ENCODE measurements around the gene EHD4. TPM values are rescaled to one million over a fixed set of nuclear protein-coding genes. Genes with fewer than 3 reads are reported as not detected.

EHD4 gene
- polyA plus RNA-seq, 1 of the 3 experiments (the other 2 are of a cell fraction), result 17.5 TPM

DNA sequence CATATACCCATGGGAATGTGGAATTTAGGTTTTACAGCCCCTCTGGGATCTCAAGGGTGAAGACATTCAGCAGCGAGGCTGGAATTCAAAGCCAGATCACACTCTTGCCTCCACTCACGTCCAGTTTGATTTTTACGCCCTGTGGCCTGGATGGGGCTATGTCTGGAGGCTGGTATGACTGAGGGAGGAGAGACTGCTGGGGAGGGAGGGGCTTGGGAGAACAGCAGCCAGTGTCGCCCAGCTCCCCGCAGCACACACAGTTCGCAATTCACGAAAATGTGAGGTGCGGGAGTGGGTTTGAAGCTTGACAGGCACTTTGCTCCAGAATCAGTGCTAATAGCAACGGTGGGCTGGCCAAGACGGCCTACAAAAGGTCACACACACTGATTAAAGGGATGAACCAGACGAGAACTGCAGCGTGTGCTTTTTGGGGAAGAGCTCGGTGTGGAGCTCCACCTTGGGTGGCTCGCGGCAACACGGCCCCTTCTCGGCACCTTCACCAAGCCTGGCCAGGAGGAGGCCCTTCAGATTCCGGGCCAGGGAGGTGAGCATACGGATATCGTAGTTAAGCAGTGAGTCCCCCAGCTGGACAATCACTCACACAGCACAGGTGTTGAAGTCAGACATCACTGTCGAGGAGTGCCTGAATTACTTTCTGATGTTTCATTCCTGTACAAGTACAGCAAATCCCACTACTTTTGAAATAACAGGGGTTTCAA lies 16.4 kb downstream of the EHD4 start:
- 91% methylated on average over 21 of the region's 21 CpGs for WGBS (ENCODE audit: low lambda C conversion rate)
- no peak overlapping the region for H3K4me2 ChIP-seq
- H3K4me1 ChIP-seq (ENCODE audit: control insufficient read depth in 1 of 2, insufficient read depth in 2 of 2, low read depth in 1 of 2, low read length in 1 of 2), result peaks cover 0 to 4% of the 10 kb centered on the region in 2 experiments; a peak in 1 of 4 replicates
- H3K27me3 ChIP-seq (ENCODE audit: insufficient read depth), result no peaks in the 10 kb centered on the region
- no peaks in the 10 kb centered on the region for H3F3A ChIP-seq (replicated peaks; ENCODE audit: insufficient read depth)
- no peaks in the 10 kb centered on the region for H3K9me3 ChIP-seq
- no peak for DNase-seq
- H2AFZ ChIP-seq (ENCODE audit: low read depth), result no peak overlapping the region
- no peaks in the 10 kb centered on the region for H3K9me2 ChIP-seq
- no peak overlapping the region for H3K27ac ChIP-seq (ENCODE audit: low read depth in 2 of 2, low read length in 1 of 2)
- no peak for TF ChIP-seq FOXM1 (IDR thresholded peaks at IDR 0.05; ENCODE audit: low read depth)
- no peak for TF ChIP-seq GABPA (IDR thresholded peaks at IDR 0.05; ENCODE audit: low read depth)
- no peak for TF ChIP-seq YY1 (IDR thresholded peaks at IDR 0.05; ENCODE audit: low read depth)
- no peak for TF ChIP-seq FOSL2 (IDR thresholded peaks at IDR 0.05; ENCODE audit: borderline replicate concordance, low read depth)
- no peak for TF ChIP-seq RCOR1 (IDR thresholded peaks at IDR 0.05; ENCODE audit: low read length)
- TF ChIP-seq SIN3A (IDR thresholded peaks at IDR 0.05; ENCODE audit: borderline replicate concordance, low read depth, low read length), result no peak
- TF ChIP-seq FOXJ3 (CRISPR knock-in tag; IDR thresholded peaks at IDR 0.05), result no peak
- no peak for TF ChIP-seq MXI1 (IDR thresholded peaks at IDR 0.05; ENCODE audit: low read depth, low read length)
- TF ChIP-seq, protein P1, sequence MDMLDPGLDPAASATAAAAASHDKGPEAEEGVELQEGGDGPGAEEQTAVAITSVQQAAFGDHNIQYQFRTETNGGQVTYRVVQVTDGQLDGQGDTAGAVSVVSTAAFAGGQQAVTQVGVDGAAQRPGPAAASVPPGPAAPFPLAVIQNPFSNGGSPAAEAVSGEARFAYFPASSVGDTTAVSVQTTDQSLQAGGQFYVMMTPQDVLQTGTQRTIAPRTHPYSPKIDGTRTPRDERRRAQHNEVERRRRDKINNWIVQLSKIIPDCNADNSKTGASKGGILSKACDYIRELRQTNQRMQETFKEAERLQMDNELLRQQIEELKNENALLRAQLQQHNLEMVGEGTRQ (IDR thresholded peaks at IDR 0.05; ENCODE audit: borderline replicate concordance, low read depth, low read length), result no peak
- TF ChIP-seq TCF12 (IDR thresholded peaks at IDR 0.05), result no peak
- TF ChIP-seq NFIC (IDR thresholded peaks at IDR 0.05; ENCODE audit: borderline replicate concordance), result no peak
- TF ChIP-seq, protein P2, sequence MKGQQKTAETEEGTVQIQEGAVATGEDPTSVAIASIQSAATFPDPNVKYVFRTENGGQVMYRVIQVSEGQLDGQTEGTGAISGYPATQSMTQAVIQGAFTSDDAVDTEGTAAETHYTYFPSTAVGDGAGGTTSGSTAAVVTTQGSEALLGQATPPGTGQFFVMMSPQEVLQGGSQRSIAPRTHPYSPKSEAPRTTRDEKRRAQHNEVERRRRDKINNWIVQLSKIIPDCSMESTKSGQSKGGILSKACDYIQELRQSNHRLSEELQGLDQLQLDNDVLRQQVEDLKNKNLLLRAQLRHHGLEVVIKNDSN (IDR thresholded peaks at IDR 0.05; ENCODE audit: borderline replicate concordance, low read depth), result no peak
- TF ChIP-seq MEF2A (IDR thresholded peaks at IDR 0.05; ENCODE audit: borderline replicate concordance, low read depth), result no peak
- TF ChIP-seq PBX3 (IDR thresholded peaks at IDR 0.05), result no peak
- POLR2A ChIA-PET, result no interaction called here
- peaks cover 0 to 11% of the 10 kb centered on the region in 2 experiments for H3K36me3 ChIP-seq (replicated peaks in 1 of 2; ENCODE audit: control insufficient read depth in 1 of 2, insufficient read depth in 2 of 2, low read length in 1 of 2)
- peaks cover 59% of the 10 kb centered on the region; the same call in 1 of the 2 replicates for H3K79me2 ChIP-seq (ENCODE audit: insufficient read depth)
- no peaks in the 10 kb centered on the region for H4K20me1 ChIP-seq (ENCODE audit: insufficient read depth)
- H3K4me3 ChIP-seq (ENCODE audit: low read depth in 2 of 2, low read length in 1 of 2), result no peak overlapping the region
- CTCF ChIA-PET, result interaction anchor here (1.0 to 1.5 kb wide), 3 partner anchors 13 to 51 kb away, joined by 3 to 5 read pairs (median 3); no protein-coding TSS in a partner anchor
- no peak overlapping the region for H3K9ac ChIP-seq

GRCh38 chr15:41955100-41955499 lies 17.3 kb downstream of the EHD4 start:
- H2AFZ ChIP-seq (ENCODE audit: low read depth), result no peak overlapping the region
- no peaks in the 10 kb centered on the region for H4K20me1 ChIP-seq (ENCODE audit: insufficient read depth)
- H3F3A ChIP-seq (replicated peaks; ENCODE audit: insufficient read depth), result no peaks in the 10 kb centered on the region
- H3K27ac ChIP-seq (ENCODE audit: low read depth in 2 of 2, low read length in 1 of 2), result no peak overlapping the region
- peaks cover 0 to 4% of the 10 kb centered on the region in 2 experiments; a peak in 2 of 4 replicates for H3K4me1 ChIP-seq (ENCODE audit: control insufficient read depth in 1 of 2, insufficient read depth in 2 of 2, low read depth in 1 of 2, low read length in 1 of 2)
- peaks cover 0 to 11% of the 10 kb centered on the region in 2 experiments for H3K36me3 ChIP-seq (replicated peaks in 1 of 2; ENCODE audit: control insufficient read depth in 1 of 2, insufficient read depth in 2 of 2, low read length in 1 of 2)
- CTCF ChIA-PET, result interaction anchor here (1.0 to 1.5 kb wide), 3 partner anchors 12 to 50 kb away, joined by 3 to 5 read pairs (median 3); no protein-coding TSS in a partner anchor
- H3K79me2 ChIP-seq (ENCODE audit: insufficient read depth), result peaks cover 55% of the 10 kb centered on the region; the same call in 1 of the 2 replicates
- H3K4me2 ChIP-seq, result no peak overlapping the region
- H3K9me2 ChIP-seq, result no peaks in the 10 kb centered on the region
- WGBS (ENCODE audit: low lambda C conversion rate), result 88% methylated on average over 6 of the region's 7 CpGs
- H3K27me3 ChIP-seq (ENCODE audit: insufficient read depth), result no peaks in the 10 kb centered on the region
- H3K9me3 ChIP-seq, result no peaks in the 10 kb centered on the region
- H3K4me3 ChIP-seq (ENCODE audit: low read depth in 2 of 2, low read length in 1 of 2), result no peak overlapping the region
- H3K9ac ChIP-seq, result no peak overlapping the region
- POLR2A ChIA-PET, result no interaction called here
- DNase-seq, result no peak
- TF ChIP-seq, protein P2 (IDR thresholded peaks at IDR 0.05; ENCODE audit: borderline replicate concordance, low read depth), result no peak
- TF ChIP-seq SIN3A (IDR thresholded peaks at IDR 0.05; ENCODE audit: borderline replicate concordance, low read depth, low read length), result no peak
- no peak for TF ChIP-seq RCOR1 (IDR thresholded peaks at IDR 0.05; ENCODE audit: low read length)
- no peak for TF ChIP-seq FOXJ3 (CRISPR knock-in tag; IDR thresholded peaks at IDR 0.05)
- no peak for TF ChIP-seq TAF1 (IDR thresholded peaks at IDR 0.05; ENCODE audit: borderline replicate concordance, low read depth, low read length)
- TF ChIP-seq FOSL2 (IDR thresholded peaks at IDR 0.05; ENCODE audit: borderline replicate concordance, low read depth), result no peak
- no peak for TF ChIP-seq TEAD4 (IDR thresholded peaks at IDR 0.05; ENCODE audit: borderline replicate concordance, insufficient read depth)
- no peak for TF ChIP-seq NRF1 (IDR thresholded peaks at IDR 0.05; ENCODE audit: low read depth, low read length)
- no peak for TF ChIP-seq MAX (IDR thresholded peaks at IDR 0.05; ENCODE audit: low read depth)
- no peak for TF ChIP-seq GABPA (IDR thresholded peaks at IDR 0.05; ENCODE audit: low read depth)
- no peak for TF ChIP-seq EP300 (IDR thresholded peaks at IDR 0.05; ENCODE audit: borderline replicate concordance in 1 of 2, low read depth in 1 of 2, low read length in 1 of 2)
- TF ChIP-seq GATA2 (CRISPR knock-in tag; IDR thresholded peaks at IDR 0.05), result no peak
- no peak for TF ChIP-seq MXI1 (IDR thresholded peaks at IDR 0.05; ENCODE audit: low read depth, low read length)
- TF ChIP-seq, protein P1 (IDR thresholded peaks at IDR 0.05; ENCODE audit: borderline replicate concordance, low read depth, low read length), result no peak
- no peak for TF ChIP-seq RXRA (IDR thresholded peaks at IDR 0.05; ENCODE audit: borderline replicate concordance, low read depth)

Measured in SK-N-SH (cell line).